SK-N-SH treated with all-trans-retinoic acid at 6 μM for 48 hours (cell line): ENCODE measurements around the gene CDK6.

Experiments used
- ARNTL ChIP-seq: fragments of 450-650 bp; formaldehyde crosslinking; IDR thresholded peaks from 2 replicates; pipeline ENCODE4 v1.5.0; 2020; ENCODE audit warnings: low read depth, mild to moderate bottlenecking, moderate library complexity, borderline replicate concordance
- BACH2 ChIP-seq: fragments of 250-450 bp; sonication (Bioruptor Pico); IDR thresholded peaks from 2 replicates; pipeline ENCODE4 v1.9.0; 2021; ENCODE audit warnings: mild to moderate bottlenecking, borderline replicate concordance
- ESRRG ChIP-seq: fragments of 250-450 bp; sonication (Bioruptor Pico); IDR thresholded peaks from 2 replicates; pipeline ENCODE4 v1.6.1; 2021; ENCODE audit warnings: mild to moderate bottlenecking
- GLIS3 ChIP-seq: fragments of 250-450 bp; sonication (Bioruptor Pico); IDR thresholded peaks from 2 replicates; pipeline ENCODE4 v1.5.0; 2020; ENCODE audit warnings: mild to moderate bottlenecking, moderate library complexity
- ISL1 ChIP-seq: fragments of 250-450 bp; sonication (Bioruptor Pico); IDR thresholded peaks from 2 replicates; pipeline ENCODE4 v2.1.2; 2022; ENCODE audit warnings: mild to moderate bottlenecking, moderate library complexity
- PPARA ChIP-seq: fragments of 250-450 bp; sonication (Bioruptor Pico); IDR thresholded peaks from 2 replicates; pipeline ENCODE4 v1.5.0; 2020; ENCODE audit warnings: mild to moderate bottlenecking, borderline replicate concordance
- RARB ChIP-seq: fragments of 250-450 bp; sonication (Bioruptor Pico); IDR thresholded peaks from 2 replicates; pipeline ENCODE4 v1.8.0; 2021; ENCODE audit warnings: mild to moderate bottlenecking, moderate library complexity
- SNAI2 ChIP-seq: fragments of 250-450 bp; sonication (Bioruptor Pico); IDR thresholded peaks from 2 replicates; pipeline ENCODE4 v1.5.0; 2020; ENCODE audit warnings: mild to moderate bottlenecking, moderate library complexity
- TCF4 ChIP-seq: fragments of 250-450 bp; sonication (Bioruptor Pico); IDR thresholded peaks from 2 replicates; pipeline ENCODE4 v1.8.0; 2021; ENCODE audit warnings: mild to moderate bottlenecking, moderate library complexity, borderline replicate concordance
- ZC3H10 ChIP-seq: fragments of 250-450 bp; sonication (Bioruptor Pico); IDR thresholded peaks from 2 replicates; pipeline ENCODE4 v1.5.1; 2021; ENCODE audit warnings: mild to moderate bottlenecking, moderate library complexity
- ZNF565 ChIP-seq: fragments of 450-650 bp; formaldehyde crosslinking; conservative IDR thresholded peaks from 2 replicates; pipeline ENCODE4 v1.5.0; 2020; ENCODE audit warnings: low read depth, mild to moderate bottlenecking, moderate library complexity
- TF ChIP-seq, protein P1 (sequence below): fragments of 250-450 bp; sonication (Bioruptor Pico); IDR thresholded peaks from 2 replicates; pipeline ENCODE4 v1.8.0; 2020; ENCODE audit warnings: mild to moderate bottlenecking, moderate library complexity, borderline replicate concordance
- TF ChIP-seq, protein P2 (sequence below): fragments of 250-450 bp; sonication (Bioruptor Pico); IDR thresholded peaks from 2 replicates; pipeline ENCODE4 v1.5.1; 2021; ENCODE audit warnings: mild to moderate bottlenecking, moderate library complexity
- TF ChIP-seq, protein P3 (sequence below): fragments of 250-450 bp; sonication (Bioruptor Pico); IDR thresholded peaks from 2 replicates; pipeline ENCODE4 v1.5.1; 2020; ENCODE audit warnings: low read depth, mild to moderate bottlenecking, moderate library complexity

DNA sequence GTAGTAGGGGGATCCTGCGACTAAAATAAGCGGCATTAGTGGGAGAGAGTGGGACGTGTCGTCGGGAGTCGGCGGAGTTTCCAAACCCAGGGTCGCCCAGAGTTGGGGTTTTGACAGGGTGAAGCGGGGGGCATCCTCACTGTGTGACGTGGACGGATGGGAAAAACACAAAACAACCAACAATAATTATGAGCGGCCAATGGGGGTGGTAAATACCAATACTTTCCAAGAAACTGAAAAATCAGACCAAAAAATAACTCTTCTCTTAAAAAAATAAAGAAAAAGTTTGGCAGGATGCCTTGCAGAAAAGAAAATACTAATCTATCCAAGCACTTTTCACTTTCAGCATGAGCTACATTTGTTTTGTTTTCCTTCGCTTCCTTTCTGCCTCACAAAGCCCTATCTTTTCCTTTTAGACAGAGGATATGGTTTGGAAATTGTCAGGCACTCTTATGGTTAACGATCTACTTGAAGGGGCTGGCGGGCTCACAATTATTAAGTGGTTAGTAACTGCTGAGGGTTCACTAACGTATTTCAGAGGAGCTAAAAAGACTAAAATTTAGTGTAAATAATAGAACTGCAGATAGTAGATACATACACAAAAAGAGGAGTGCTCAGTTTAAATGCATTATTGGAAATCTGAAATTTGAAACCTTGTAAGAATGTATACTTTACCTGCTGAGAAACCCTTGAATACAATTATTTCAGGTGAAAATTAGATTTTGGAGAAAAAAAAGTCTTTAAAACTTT, 802 bp upstream of the CDK6 start:
- TF ChIP-seq ZNF565 (CRISPR knock-in tag) (no peak), ISL1 (CRISPR knock-in tag) (no peak), ARNTL (no peak), ESRRG (CRISPR knock-in tag) (no peak), ZC3H10 (CRISPR knock-in tag) (peak; percentile 53; the same call in 1 of the 2 replicates), BACH2 (no peak), GLIS3 (no peak), SNAI2 (CRISPR knock-in tag) (no peak), RARB (no peak), PPARA (CRISPR knock-in tag) (no peak), TCF4 (CRISPR knock-in tag) (no peak)
- TF ChIP-seq, protein P1, sequence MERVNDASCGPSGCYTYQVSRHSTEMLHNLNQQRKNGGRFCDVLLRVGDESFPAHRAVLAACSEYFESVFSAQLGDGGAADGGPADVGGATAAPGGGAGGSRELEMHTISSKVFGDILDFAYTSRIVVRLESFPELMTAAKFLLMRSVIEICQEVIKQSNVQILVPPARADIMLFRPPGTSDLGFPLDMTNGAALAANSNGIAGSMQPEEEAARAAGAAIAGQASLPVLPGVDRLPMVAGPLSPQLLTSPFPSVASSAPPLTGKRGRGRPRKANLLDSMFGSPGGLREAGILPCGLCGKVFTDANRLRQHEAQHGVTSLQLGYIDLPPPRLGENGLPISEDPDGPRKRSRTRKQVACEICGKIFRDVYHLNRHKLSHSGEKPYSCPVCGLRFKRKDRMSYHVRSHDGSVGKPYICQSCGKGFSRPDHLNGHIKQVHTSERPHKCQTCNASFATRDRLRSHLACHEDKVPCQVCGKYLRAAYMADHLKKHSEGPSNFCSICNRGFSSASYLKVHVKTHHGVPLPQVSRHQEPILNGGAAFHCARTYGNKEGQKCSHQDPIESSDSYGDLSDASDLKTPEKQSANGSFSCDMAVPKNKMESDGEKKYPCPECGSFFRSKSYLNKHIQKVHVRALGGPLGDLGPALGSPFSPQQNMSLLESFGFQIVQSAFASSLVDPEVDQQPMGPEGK (CRISPR knock-in tag), result 0 out of 2 replicates have a peak, but pooled peaks have one; percentile 9
- TF ChIP-seq, protein P2, sequence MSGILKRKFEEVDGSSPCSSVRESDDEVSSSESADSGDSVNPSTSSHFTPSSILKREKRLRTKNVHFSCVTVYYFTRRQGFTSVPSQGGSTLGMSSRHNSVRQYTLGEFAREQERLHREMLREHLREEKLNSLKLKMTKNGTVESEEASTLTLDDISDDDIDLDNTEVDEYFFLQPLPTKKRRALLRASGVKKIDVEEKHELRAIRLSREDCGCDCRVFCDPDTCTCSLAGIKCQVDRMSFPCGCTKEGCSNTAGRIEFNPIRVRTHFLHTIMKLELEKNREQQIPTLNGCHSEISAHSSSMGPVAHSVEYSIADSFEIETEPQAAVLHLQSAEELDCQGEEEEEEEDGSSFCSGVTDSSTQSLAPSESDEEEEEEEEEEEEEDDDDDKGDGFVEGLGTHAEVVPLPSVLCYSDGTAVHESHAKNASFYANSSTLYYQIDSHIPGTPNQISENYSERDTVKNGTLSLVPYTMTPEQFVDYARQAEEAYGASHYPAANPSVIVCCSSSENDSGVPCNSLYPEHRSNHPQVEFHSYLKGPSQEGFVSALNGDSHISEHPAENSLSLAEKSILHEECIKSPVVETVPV, result no peak
- TF ChIP-seq, protein P3, sequence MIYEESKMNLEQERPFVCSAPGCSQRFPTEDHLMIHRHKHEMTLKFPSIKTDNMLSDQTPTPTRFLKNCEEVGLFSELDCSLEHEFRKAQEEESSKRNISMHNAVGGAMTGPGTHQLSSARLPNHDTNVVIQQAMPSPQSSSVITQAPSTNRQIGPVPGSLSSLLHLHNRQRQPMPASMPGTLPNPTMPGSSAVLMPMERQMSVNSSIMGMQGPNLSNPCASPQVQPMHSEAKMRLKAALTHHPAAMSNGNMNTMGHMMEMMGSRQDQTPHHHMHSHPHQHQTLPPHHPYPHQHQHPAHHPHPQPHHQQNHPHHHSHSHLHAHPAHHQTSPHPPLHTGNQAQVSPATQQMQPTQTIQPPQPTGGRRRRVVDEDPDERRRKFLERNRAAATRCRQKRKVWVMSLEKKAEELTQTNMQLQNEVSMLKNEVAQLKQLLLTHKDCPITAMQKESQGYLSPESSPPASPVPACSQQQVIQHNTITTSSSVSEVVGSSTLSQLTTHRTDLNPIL (CRISPR knock-in tag), result no peak
